ENCODE results near the gene FTO.

The FTO gene

GRCh38 chr16:53827741-53828140, 123.8 kb downstream of the FTO start:
- DNase-seq, result no peak

DNA sequence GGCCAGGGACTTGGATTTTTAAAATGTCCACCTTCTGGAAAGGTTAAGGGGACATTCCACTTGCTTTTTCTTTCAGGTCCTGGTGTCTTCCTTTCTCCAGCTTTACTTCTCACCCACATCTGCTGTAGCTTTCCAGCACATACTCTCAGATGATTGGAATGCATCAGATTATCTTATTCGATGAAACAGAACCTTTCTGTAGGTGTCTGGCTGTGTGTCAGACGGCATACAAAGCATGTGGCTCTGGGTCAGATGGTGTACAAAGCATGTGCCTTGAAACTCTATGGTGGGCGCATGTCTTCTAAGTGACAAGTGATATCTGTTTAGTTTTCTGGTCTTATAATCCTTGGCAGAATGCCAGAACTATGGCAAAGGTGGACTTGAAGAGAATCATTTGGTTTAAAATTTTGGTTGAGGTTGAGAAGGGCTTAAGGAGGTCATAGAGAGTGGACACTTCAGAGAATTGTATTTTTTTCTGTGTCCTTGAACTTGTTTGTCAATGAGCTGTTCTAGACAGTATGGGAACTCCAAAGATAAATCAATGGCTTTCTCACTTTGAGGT, 125.3 kb downstream of the FTO start:
- DNase-seq, result no peak

GRCh38 chr16:53832896-53833544, 129.1 kb downstream of the FTO start:
- peak; percentile 43 to 62 for DNase-seq

DNA sequence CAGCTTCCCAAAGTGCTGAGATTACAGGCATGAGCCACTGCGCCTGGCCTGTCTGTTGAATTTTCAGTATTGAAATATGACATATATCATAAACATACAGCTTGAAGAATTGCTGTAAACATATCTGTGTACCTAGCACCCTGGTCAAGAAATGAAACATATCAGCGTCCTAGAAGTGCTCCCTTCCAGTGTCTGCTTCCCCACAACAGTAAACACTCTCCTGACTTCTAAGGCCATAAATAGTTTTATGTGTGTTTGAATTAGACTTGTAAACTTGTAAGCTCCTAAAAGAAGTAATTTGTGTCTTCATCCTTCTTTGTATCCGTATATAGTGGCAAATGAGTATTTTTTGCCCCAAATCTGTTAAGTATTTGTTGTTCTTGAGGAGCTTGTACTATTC, 132.2 kb downstream of the FTO start:
- no peak for DNase-seq

DNA sequence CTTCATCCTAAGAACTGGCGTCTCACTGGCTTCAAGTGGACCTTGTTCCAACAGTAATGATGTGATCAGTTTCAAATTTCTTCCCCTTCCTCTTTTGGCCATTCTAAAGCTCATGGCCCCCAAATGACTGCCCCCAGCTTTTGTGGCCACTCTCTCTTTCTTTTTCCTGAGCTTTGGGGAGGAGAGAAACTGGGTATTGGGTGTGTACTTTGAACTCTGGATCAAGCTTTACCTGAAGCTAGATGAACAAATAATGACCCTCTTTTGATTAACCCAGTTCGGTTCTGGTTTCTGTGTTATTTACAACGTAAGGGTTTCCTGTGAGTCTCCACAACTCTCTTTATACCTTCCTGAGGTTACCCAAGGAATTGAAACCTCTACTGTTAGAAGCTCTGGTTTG, 132.7 kb downstream of the FTO start:
- no peak for DNase-seq

GRCh38 chr16:53837426-53837825, 133.5 kb downstream of the FTO start:
- DNase-seq, result no peak

GRCh38 chr16:53839150-53839549, 135.2 kb downstream of the FTO start:
- no peak for DNase-seq

DNA sequence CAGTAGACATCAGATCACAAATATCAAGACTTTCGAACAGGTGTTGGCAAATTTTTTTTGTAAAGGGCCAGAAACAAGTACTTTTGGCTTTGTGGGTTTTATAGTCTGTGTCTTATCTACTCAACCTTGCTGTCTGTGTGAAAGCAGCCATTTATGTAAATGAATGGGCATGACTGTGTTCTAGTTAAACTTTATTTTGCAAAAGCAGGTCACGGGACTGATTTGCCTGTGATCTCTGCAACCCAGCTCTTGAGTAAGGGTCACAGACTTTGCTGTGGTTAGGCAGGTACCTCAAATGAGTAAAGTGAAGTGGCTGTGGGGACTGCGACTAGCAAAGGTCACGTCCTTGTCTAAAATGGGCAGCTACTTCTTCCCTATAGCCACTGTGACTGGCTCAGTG, 136.5 kb downstream of the FTO start:
- no peak for DNase-seq

DNA sequence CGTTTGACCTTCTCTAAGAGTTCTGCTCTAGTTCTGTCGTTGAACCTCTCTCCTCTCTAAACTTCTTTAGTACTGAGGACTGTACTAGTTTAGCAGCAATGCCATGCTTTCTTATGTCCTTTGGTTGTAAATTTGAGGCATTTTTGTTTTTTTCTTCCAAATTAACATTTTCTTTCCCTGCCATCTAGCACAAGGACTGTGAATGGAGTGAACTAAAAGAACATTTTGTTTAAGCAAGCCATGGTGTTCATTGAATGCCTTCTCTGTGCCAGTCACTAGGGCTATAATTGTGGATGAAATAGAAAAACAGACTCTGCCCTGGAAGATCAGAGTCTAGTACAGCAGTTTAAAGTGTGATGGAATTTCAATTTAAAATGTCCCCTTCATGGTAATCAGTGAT, 137.9 kb downstream of the FTO start:
- DNase-seq, result no peak

DNA sequence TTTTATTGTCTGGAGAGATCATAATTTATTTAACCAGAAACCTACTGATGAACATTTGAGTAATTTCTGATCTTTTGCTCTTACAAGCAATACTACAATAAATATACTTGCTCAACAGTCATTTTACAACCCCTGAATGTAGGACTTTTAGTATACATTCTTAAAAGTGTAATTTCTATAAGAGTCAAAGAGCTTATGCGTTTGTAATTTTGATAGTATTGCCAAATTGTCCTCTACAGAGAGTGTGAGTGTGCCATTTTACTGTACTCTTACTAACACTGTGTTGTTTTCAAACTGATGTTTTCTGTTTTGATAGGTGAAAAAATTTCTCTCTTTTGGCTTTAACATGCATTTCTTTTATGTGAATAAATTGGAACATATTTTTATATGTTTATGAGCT, 139.1 kb downstream of the FTO start:
- no peak for DNase-seq

- no peak for DNase-seq
Measured at GRCh38 chr16:53844804-53845203, 140.8 kb downstream of the FTO start.

- DNase-seq, result peak; percentile 10 to 26
Measured at GRCh38 chr16:53846549-53846948, 142.6 kb downstream of the FTO start.

- DNase-seq, result peak; percentile 6 to 56
Measured at GRCh38 chr16:53846971-53847370, 143.0 kb downstream of the FTO start.

DNA sequence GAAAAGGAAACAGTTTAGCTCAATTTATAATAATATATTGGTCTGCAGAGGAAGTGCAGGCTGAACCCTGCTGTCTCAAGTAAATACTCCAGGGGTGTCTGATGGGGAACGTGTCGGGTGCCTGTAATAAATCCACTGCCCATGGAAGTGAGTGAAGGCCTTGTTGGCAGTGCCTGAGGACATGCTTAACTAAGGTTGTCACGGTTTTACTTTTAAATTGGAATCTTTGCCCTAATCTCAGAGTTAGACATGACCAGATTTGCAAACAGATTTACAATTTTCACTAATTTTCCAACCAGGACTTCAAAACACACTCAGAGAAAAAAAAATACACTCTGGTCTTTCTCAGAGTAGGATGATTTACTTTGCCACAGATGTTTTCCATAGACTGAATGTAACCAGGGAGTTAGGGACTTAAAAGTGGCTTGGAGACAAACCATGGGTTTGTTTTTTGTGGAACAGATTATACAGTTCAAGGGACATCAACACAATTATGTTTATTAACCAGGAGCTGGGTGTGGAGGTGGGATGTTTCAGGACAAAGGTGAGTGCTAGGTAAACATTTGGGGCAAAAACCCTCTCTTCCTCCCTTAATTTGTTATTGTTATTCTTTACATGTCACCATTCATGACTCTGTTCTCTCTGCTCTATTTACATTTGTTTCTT, 144.5 kb downstream of the FTO start:
- DNase-seq, result no peak

- no peak for DNase-seq
Measured at GRCh38 chr16:53848950-53849349, 145.0 kb downstream of the FTO start.

DNA sequence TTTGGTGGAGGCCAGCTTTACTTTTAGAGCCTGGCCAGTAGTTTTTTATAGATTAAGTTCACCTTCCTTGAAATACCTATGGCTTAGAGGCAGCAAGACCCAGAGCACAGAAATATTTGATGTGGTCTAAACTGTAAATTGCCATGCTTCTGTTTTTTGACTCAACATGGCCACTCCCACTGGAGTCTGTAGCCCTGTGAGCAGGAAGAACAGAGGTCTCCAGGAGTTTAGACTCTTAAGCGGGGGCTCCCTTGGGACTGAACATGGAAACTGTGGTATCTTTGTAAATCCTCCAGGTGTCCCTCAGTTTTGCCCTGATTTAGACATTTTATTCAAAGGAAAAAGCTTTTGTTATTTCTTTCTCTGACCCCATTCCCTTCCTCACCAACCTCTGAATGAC, 145.6 kb downstream of the FTO start:
- DNase-seq, result no peak

GRCh38 chr16:53849994-53850393, 146.0 kb downstream of the FTO start:
- DNase-seq, result no peak

- DNase-seq, result peak in 1 of 2 donors; percentile 11
Measured at GRCh38 chr16:53852678-53853077, 148.7 kb downstream of the FTO start.

- no peak for DNase-seq
Measured at GRCh38 chr16:53855056-53855455, 151.1 kb downstream of the FTO start.

DNA sequence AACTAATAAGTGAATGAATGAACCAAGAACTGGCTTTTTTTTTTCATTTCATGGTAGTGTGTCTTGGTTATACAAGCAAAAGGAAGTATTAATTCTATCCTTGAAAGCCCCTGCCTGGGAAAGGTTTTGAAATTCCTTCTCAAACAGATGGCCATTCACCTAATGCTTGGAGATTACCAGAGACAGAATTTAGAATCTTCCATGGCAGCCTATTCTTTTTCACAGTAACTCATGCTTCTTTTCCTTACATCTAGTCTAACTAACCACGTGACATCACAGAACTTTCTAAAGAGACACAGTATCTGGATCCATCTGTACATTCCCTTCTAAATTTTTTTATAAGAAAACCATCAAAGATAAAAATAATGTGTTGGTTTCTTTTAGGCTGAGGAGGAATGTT, 151.6 kb downstream of the FTO start:
- no peak for DNase-seq

GRCh38 chr16:53859995-53860540, 156.1 kb downstream of the FTO start:
- no peak for DNase-seq

GRCh38 chr16:53863861-53864260, 159.9 kb downstream of the FTO start:
- DNase-seq, result no peak

- DNase-seq, result peak; percentile 47 to 52
Measured at GRCh38 chr16:53864819-53865493, 161.0 kb downstream of the FTO start.

DNA sequence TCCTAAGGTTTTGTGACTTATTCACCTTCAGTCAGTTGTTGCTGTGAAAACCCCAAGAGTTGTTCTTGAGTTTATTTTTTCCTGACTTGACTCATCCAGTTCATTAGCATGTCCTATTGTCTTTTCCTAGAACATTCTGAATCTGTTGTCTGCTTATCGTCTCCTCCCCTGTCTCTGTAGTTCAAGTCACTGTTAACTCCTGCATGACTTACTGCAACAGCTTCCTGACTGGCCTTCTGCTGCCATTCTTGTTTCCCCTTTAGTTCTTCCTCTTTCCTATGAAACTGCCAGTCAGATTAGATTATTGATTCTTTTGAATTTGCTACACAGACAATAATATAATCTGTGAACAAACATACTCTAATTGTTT, 161.5 kb downstream of the FTO start:
- peak; percentile 42 to 82 for DNase-seq
